Gastroesophageal sphincter (tissue), 3 donors: Measurements from ENCODE around the gene GALNTL6.

Source experiments
- CTCF ChIP-seq, 4 experiments: fragments of 200-600 bp in 2 of 4; fragments of 450-650 bp in 2 of 4; sonication (generic) in 1 of 4; IDR thresholded peaks; one replicate each; pipeline ENCODE4 v1.5.1; 2017 to 2019; ENCODE audit warnings: antibody characterized with exemption in 4 of 4, mild to moderate bottlenecking in 2 of 4, moderate library complexity in 2 of 4
- POLR2A ChIP-seq, 2 donors: fragments of 450-650 bp; IDR thresholded peaks; one replicate each; pipeline ENCODE4 v1.6.1; 2017; ENCODE audit warnings: antibody characterized with exemption in 2 of 2, mild to moderate bottlenecking in 2 of 2, moderate library complexity in 1 of 2

GRCh38 chr4:172892300-172892699, 1079.1 kb downstream of the GALNTL6 start:
- TF ChIP-seq POLR2A (IDR thresholded peaks at IDR 0.05) (no peak), CTCF (IDR thresholded peaks at IDR 0.05) (no peak)
